ENCODE measurements around the gene TEX30. TPM values are rescaled to one million over a fixed set of nuclear protein-coding genes. Genes with fewer than 3 reads are reported as not detected.
A peak's percentile ranks its signal among the peaks of the same experiment; 100 is the strongest.

TEX30 gene
- total RNA-seq, 8 experiments from 2014 or later: 4.7 to 18.8 (median 8.1) TPM

DNA sequence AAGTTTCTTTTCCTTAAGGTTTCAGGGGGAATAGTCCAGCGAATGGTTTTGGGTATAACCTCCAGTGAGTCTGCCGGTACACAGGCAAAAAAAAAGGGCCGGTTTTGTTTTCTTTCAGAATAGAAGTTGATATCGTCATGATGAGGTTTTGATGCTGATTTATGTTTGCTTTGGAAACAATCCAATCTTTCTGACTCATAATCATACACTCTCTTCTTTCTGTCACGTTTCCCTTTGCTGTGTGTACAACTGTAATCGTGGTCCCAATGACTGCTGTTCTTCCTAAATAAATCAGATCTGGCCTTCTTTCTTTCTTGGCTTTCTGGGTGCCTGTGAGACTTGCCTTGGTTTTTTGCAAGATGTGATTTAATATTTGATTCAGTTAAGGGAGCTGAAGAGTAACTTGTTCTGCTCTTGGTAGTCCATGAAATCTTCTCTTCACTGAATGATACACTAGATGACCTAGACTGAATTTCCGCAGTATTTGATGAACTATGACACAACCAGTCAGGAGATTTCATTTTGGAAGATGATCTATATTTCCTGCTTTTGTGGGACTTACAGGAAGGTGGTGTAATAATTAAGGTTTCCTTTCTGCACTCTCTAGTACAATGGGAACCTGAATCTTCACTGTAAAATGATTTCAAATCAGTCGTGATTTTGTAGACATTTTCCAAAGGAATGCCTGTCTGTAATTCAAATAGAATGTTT lies 43.9 kb downstream of the TEX30 start:
- in situ Hi-C loops (cut with MboI; ENCODE audit: low pct_unique_long_range_greater_than_20kb in 2 of 9, low sequenced_read_pairs in 9 of 9, unreplicated experiment in 9 of 9): no loop called here
- no peak overlapping the region for H3K27ac ChIP-seq
- peak in 3 of 8 experiments; percentile 27 to 77 (median 65) for ATAC-seq (replicated peaks in 6 of 8)
- 25 to 91% (median 66%) methylated on average over 2 to 8 of the region's 8 CpGs for WGBS, 10 experiments
- no peak overlapping the region for H3K4me3 ChIP-seq
- H3K4me1 ChIP-seq (replicated peaks in 1 of 2): no peaks in the 10 kb centered on the region

DNA sequence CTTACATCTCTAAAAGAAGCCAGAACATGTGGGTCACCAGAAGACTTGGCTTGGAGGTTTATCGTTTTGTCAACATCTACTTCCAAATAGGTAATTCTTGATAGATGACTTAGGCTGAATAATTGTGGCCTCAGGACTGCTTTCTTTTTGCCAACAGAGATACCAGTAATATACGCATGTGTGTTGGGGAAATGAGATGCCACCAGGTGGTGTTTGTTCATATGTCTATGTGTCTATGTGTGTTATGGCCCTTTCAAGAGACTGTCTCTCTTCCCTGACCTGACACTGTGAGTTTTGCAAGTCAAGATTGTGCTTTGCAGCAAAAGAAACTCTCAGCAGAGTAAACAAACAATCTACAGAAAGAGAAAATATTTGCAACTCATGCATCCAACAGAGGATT lies 47.2 kb downstream of the TEX30 start:
- Histone ChIP-seq H3K4me3 (no peak overlapping the region), H3K4me1 (replicated peaks in 1 of 2) (no peaks in the 10 kb centered on the region), H3K27ac (no peak overlapping the region)
- ATAC-seq (replicated peaks in 6 of 8): peak in 1 of 8 experiments; percentile 24
- 0 to 96% (median 80%) methylated on average over 1 to 2 of the region's 2 CpGs; no CpG with 5 or more reads in 1 of the 10 experiments for WGBS, 10 experiments
- in situ Hi-C loops (cut with MboI; ENCODE audit: low pct_unique_long_range_greater_than_20kb in 2 of 9, low sequenced_read_pairs in 9 of 9, unreplicated experiment in 9 of 9): no loop called here

DNA sequence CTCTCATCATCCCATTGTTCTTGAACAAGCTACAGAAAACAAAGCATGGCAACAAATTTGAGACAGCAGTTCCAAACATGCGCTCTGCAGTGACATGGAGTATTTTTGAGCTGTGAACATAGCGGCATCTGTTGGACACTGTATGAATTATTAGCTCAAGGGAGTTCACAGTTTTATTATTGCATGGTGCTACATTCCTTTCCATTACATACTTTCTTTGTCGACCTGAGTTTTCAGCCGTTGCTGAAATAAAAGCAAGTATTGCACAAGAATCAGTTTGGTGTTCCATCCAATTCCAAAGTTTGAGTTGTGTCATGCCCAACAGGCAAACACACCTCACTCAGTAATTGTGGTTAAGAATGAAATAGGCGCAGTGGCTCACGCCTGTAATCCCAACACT lies 48.7 kb downstream of the TEX30 start:
- WGBS, 10 experiments: 20 to 100% (median 76%) methylated on average over 1 to 6 of the region's 6 CpGs
- in situ Hi-C loops (cut with MboI; ENCODE audit: low pct_unique_long_range_greater_than_20kb in 2 of 9, low sequenced_read_pairs in 9 of 9, unreplicated experiment in 9 of 9): no loop called here
- ATAC-seq (replicated peaks in 6 of 8): peak in 3 of 8 experiments; percentile 91 to 95 (median 92)
- Histone ChIP-seq H3K27ac (no peak overlapping the region), H3K4me3 (no peak overlapping the region), H3K4me1 (replicated peaks in 1 of 2) (no peaks in the 10 kb centered on the region)

DNA sequence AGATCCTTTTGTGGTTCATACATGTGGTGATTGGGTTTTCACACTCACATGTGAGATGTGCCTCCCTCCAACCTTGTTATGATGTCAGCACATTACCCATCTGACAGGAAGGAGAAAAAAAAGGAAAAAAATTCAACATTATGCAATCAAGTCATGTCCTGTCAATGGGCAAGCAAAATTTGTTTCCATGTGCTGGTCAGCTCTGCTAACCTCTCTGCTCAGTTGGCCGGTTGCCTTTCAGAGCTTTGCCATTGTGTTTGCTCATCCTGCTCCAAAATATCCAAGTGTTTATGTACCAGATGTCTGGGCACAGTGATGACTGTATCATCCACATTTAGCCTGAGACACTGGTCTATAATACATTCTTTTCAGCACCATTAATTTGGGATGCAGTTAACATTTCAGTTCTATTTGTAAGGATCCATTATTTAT lies 51.8 kb downstream of the TEX30 start:
- no peak overlapping the region for H3K27ac ChIP-seq
- H3K4me3 ChIP-seq: no peak overlapping the region
- H3K4me1 ChIP-seq (replicated peaks in 1 of 2): no peaks in the 10 kb centered on the region
- WGBS, 10 experiments: 0 to 100% (median 25%) methylated on average over 1 of the region's 1 CpG; no CpG with 5 or more reads in 6 of the 10 experiments
- in situ Hi-C loops (cut with MboI; ENCODE audit: low pct_unique_long_range_greater_than_20kb in 2 of 9, low sequenced_read_pairs in 9 of 9, unreplicated experiment in 9 of 9): no loop called here
- ATAC-seq (replicated peaks in 6 of 8): peak in 2 of 8 experiments; percentile 34 to 36

DNA sequence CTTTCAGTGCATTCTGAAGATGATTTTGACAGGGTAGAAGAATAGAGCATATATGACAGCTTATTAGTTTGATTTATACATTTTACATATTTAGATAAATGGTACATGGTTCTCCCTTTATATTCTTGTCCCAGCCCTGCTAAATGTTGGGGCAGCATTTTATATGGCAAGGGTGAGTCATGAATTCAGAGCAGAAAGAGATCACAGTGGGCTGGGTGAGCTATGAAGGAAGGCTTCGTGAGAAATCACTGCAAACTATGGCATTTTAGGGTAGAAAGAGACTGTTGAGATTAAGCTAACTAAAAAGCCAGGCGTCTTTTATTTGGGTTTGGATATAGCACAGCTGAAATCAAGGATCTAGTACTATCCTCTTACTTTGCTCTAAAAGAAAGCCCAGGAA lies 54.8 kb downstream of the TEX30 start:
- no peaks in the 10 kb centered on the region for H3K4me1 ChIP-seq (replicated peaks in 1 of 2)
- H3K4me3 ChIP-seq: no peak overlapping the region
- ATAC-seq (replicated peaks in 6 of 8): no peak
- H3K27ac ChIP-seq: no peak overlapping the region
- in situ Hi-C loops (cut with MboI; ENCODE audit: low pct_unique_long_range_greater_than_20kb in 2 of 9, low sequenced_read_pairs in 9 of 9, unreplicated experiment in 9 of 9): no loop called here
- WGBS, 10 experiments: 22 to 84% (median 63%) methylated on average over 1 to 2 of the region's 2 CpGs; no CpG with 5 or more reads in 5 of the 10 experiments

Other genes starting within 250 kb of the TEX30 start
- gene TPP2, start 176.8 kb downstream of the TEX30 start, total RNA-seq: 10 to 100 TPM; 22.0 to 70.8 (median 38.0) TPM
- under 1 TPM in 5 of 8 experiments, not detected in 3; 0.21 to 0.46 (median 0.31) TPM for gene METTL21C, start 78.7 kb downstream of the TEX30 start, total RNA-seq
- gene POGLUT2, start 25.2 kb upstream of the TEX30 start, total RNA-seq: 10 to 100 TPM in 6 of 8 experiments, 1 to 10 TPM in 2; 4.1 to 15.5 (median 12.6) TPM
- 10 to 100 TPM; 12.0 to 25.6 (median 15.3) TPM for gene BIVM, start 25.3 kb upstream of the TEX30 start, total RNA-seq
- gene ERCC5, start 72.2 kb upstream of the TEX30 start, total RNA-seq: 10 to 100 TPM; 40.2 to 83.3 (median 57.7) TPM